Astrocyte of the spinal cord (primary cell): ENCODE measurements around the gene SEMA6B.
"Not testable (repeated sequence)": the region's sequence is repeated elsewhere in the genome, so short reads cannot be mapped to it uniquely, and the experiment has no call there.

Experiments
- DNase-seq: peaks from one replicate; pipeline ENCODE4 v3.0.0; 2011; ENCODE audit warnings: low read depth, low spot score
- H3K4me3 ChIP-seq: 2 replicates; pipeline ENCODE4 v1.5.1; 2011; ENCODE audit warnings: low read depth, mild to moderate bottlenecking, low read length, moderate library complexity
- CTCF ChIP-seq: IDR thresholded peaks from 2 replicates; pipeline ENCODE4 v1.5.1; 2012; ENCODE audit warnings: low read depth, mild to moderate bottlenecking, low read length, inconsistent platforms
- in situ Hi-C: cut with HindIII; loops from 2 replicates; pipeline ENCODE4 v1.10.0; 2017; ENCODE audit warnings: low sequenced_read_pairs

SEMA6B gene

GRCh38 chr19:4571305-4571917, 11.9 kb upstream of the SEMA6B start:
- H3K4me3 ChIP-seq = no peak overlapping the region
- no peak for DNase-seq
- in situ Hi-C loops = no loop called here
- TF ChIP-seq CTCF = no peak

GRCh38 chr19:4570916-4571304, 11.4 kb upstream of the SEMA6B start:
- no peak for TF ChIP-seq CTCF
- in situ Hi-C loops = no loop called here
- DNase-seq = no peak
- H3K4me3 ChIP-seq = no peak overlapping the region

GRCh38 chr19:4570402-4570801, 10.9 kb upstream of the SEMA6B start:
- H3K4me3 ChIP-seq = no peak overlapping the region
- in situ Hi-C loops = no loop called here
- no peak for TF ChIP-seq CTCF
- DNase-seq = no peak

GRCh38 chr19:4568886-4569285, 9.4 kb upstream of the SEMA6B start:
- no peak for TF ChIP-seq CTCF
- no peak for DNase-seq
- in situ Hi-C loops = no loop called here
- H3K4me3 ChIP-seq = no peak overlapping the region

- in situ Hi-C loops = no loop called here
- DNase-seq = peak; percentile 31
- TF ChIP-seq CTCF = peak; percentile 94
- no peak overlapping the region for H3K4me3 ChIP-seq
Observed at GRCh38 chr19:4567584-4568071, 8.1 kb upstream of the SEMA6B start.

- no peak for TF ChIP-seq CTCF
- no peak for DNase-seq
- no peak overlapping the region for H3K4me3 ChIP-seq
- in situ Hi-C loops = no loop called here
Observed at GRCh38 chr19:4566402-4567051, 7.0 kb upstream of the SEMA6B start.

GRCh38 chr19:4563562-4563961, 4.1 kb upstream of the SEMA6B start:
- H3K4me3 ChIP-seq, in situ Hi-C loops, DNase-seq: not testable (repeated sequence)

GRCh38 chr19:4562085-4562484, 2.6 kb upstream of the SEMA6B start:
- not testable (repeated sequence) for DNase-seq

More at GRCh38 chr19:4562085-4562484, 2.6 kb upstream of the SEMA6B start:
- in situ Hi-C loops, H3K4me3 ChIP-seq: not testable (repeated sequence)
